Esophagus muscularis mucosa (tissue), 4 donors: ENCODE results near the gene PRDM16. TPM values are rescaled to one million over a fixed set of nuclear protein-coding genes. Genes with fewer than 3 reads are reported as not detected.

Source experiments
- DNase-seq: peaks from one replicate; pipeline ENCODE4 v3.0.0-alpha.2; 2017; ENCODE audit errors: extremely low spot score
- H3K27ac ChIP-seq, 4 donors: fragments of 200-600 bp; sonication (generic); replicated peaks in 1 of 4; 1 replicate in 3 of 4; 2 replicates in 1 of 4; pipeline ENCODE4 v1.5.1; 2016 to 2019; ENCODE audit warnings: mild to moderate bottlenecking in 1 of 4
- H3K27me3 ChIP-seq, 4 donors: fragments of 200-600 bp; sonication (generic); one replicate each; pipeline versions ENCODE4 v1.5.1 to v1.6.0; 2016 to 2019
- H3K36me3 ChIP-seq, 4 donors: fragments of 200-600 bp; sonication (generic); one replicate each; pipeline ENCODE4 v1.5.1; 2016 to 2019
- H3K4me1 ChIP-seq, 4 donors: fragments of 200-600 bp; sonication (generic); one replicate each; pipeline ENCODE4 v1.5.1; 2016 to 2019
- H3K4me3 ChIP-seq, 4 donors: fragments of 200-600 bp; sonication (generic); 1 replicate in 2 of 4; 2 replicates in 2 of 4; pipeline ENCODE4 v1.5.1; 2016 to 2019; ENCODE audit warnings: mild to moderate bottlenecking in 4 of 4, moderate library complexity in 1 of 4
- H3K9me3 ChIP-seq, 4 donors: fragments of 200-600 bp; sonication (generic); 1 replicate in 3 of 4; 2 replicates in 1 of 4; pipeline ENCODE4 v1.5.1; 2016 to 2019
- EP300 ChIP-seq: sonication (generic); formaldehyde crosslinking; IDR thresholded peaks from one replicate; pipeline ENCODE4 v1.6.1; 2017; ENCODE audit warnings: antibody characterized with exemption
- POLR2A ChIP-seq: fragments of 450-650 bp; IDR thresholded peaks from one replicate; pipeline ENCODE4 v1.6.1; 2017; ENCODE audit warnings: antibody characterized with exemption, moderate library complexity, mild to moderate bottlenecking, low read depth
- POLR2AphosphoS5 ChIP-seq, 2 donors: sonication (generic); formaldehyde crosslinking; IDR thresholded peaks; one replicate each; pipeline ENCODE4 v1.6.1; 2017; ENCODE audit warnings: antibody characterized with exemption in 2 of 2
- WGBS: methylation state at CpG from one replicate; pipeline ENCODE4 v1.1.5; 2018; 5-methylcytosine and 5-hydroxymethylcytosine counted together
- intact Hi-C: fragments of 100-400 bp; cut with DNase I; formaldehyde crosslinking; loops from one replicate; pipeline ENCODE4 v1.15.1; 2023
- total RNA-seq, 4 donors: library from RNA; depleted of rRNA; stranded (reverse); fragments of >200 nt; gene quantifications; one replicate each; pipeline versions ENCODE4 v1.1.0 to v1.2.1, GENCODE V29; 2016
- TF ChIP-seq, protein P1 (sequence below), 3 experiments: fragments of 200-600 bp in 2 of 3; fragments of 450-650 bp in 1 of 3; sonication (generic) in 2 of 3; IDR thresholded peaks; one replicate each; pipeline ENCODE4 v1.5.1; 2017 to 2019; ENCODE audit warnings: antibody characterized with exemption in 3 of 3, mild to moderate bottlenecking in 2 of 3, moderate library complexity in 1 of 3

PRDM16 gene
- total RNA-seq, 4 donors from 2014 or later: 1.2 to 4.4 (median 2.2) TPM

DNA sequence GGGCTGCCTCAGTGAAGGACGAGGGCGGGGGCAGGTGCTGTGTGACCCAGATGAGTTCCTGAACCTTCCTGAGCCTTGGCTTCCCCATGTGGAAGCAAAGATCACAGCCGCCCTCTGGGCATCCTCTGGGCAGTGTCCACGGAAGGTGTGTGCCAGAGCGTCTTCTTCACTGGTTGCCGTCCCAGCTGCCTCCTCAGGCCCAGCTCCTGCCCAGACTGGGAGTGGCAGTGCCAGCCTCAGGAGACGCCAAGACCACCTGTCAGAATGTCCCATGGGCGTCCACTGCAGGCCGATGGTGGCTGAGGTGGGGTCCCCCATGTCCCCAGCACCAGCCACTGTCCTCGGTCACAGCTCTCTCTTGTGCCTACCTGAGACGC, 395.6 kb downstream of the PRDM16 start:
- H3K27ac ChIP-seq: no peak overlapping the region
- no peaks in the 10 kb centered on the region for H3K9me3 ChIP-seq
- 90% methylated on average over 11 of the region's 11 CpGs for WGBS
- DNase-seq: no peak
- intact Hi-C loops: no loop called here
- TF ChIP-seq, protein P1, sequence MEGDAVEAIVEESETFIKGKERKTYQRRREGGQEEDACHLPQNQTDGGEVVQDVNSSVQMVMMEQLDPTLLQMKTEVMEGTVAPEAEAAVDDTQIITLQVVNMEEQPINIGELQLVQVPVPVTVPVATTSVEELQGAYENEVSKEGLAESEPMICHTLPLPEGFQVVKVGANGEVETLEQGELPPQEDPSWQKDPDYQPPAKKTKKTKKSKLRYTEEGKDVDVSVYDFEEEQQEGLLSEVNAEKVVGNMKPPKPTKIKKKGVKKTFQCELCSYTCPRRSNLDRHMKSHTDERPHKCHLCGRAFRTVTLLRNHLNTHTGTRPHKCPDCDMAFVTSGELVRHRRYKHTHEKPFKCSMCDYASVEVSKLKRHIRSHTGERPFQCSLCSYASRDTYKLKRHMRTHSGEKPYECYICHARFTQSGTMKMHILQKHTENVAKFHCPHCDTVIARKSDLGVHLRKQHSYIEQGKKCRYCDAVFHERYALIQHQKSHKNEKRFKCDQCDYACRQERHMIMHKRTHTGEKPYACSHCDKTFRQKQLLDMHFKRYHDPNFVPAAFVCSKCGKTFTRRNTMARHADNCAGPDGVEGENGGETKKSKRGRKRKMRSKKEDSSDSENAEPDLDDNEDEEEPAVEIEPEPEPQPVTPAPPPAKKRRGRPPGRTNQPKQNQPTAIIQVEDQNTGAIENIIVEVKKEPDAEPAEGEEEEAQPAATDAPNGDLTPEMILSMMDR (IDR thresholded peaks at IDR 0.05): no peak
- TF ChIP-seq POLR2AphosphoS5 (IDR thresholded peaks at IDR 0.05) (no peak), EP300 (no peak), POLR2A (no peak)
- no peak overlapping the region for H3K4me3 ChIP-seq
- peaks cover 0 to 50% (median 0%) of the 10 kb centered on the region in 4 donors for H3K27me3 ChIP-seq
- no peaks in the 10 kb centered on the region for H3K36me3 ChIP-seq
- H3K4me1 ChIP-seq: no peaks in the 10 kb centered on the region

DNA sequence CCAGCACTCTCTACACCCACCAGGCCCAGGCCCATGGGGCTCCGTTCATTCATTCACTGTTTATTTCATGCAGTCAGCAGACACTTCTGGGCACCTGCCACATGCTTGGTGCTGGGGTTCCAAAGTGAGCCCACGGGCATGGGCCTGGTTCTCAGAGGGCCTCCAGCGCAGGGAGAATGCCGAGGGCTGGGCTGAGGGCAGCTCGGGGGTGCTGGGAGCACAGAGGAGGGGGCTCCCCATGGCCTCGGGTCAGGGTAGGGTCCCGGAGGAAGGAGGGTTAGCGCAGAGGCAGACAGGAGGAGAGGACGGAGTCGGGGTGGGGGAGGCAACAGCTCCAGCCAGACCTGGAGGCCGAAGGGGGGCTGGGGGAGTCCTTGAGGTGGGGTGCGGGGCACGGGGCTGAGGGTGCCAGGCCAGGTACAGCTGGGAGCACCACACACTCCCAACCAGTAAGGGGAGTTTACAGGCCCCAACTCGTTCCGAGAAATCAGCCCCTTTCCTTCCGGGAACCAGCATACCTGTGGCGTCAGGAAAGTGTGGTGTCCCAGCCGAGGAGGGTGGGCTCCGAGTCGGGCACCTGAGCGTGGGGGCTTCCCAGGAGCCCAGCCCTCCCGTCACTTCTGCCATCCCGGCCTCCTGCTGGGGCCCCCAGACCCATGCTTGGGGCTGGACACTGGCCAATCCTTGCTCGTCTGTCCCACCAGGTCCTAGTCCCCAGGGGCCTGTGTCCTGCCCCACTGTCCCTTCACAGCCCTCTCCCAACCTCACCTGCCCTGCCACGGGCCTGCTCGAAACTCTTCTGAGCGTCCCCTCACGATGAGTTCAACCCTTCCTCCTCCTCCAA, 396.3 kb downstream of the PRDM16 start:
- peaks cover 0 to 54% (median 0%) of the 10 kb centered on the region in 4 donors for H3K27me3 ChIP-seq
- H3K4me3 ChIP-seq: no peak overlapping the region
- H3K36me3 ChIP-seq: no peaks in the 10 kb centered on the region
- 83% methylated on average over 26 of the region's 28 CpGs for whole genome bisulfite sequencing
- H3K4me1 ChIP-seq: no peaks in the 10 kb centered on the region
- TF ChIP-seq EP300 (no peak), POLR2AphosphoS5 (IDR thresholded peaks at IDR 0.05) (no peak), POLR2A (no peak)
- TF ChIP-seq, protein P1 (IDR thresholded peaks at IDR 0.05): no peak
- DNase-seq: no peak
- no peaks in the 10 kb centered on the region for H3K9me3 ChIP-seq
- intact Hi-C loops: no loop called here
- H3K27ac ChIP-seq: no peak overlapping the region

DNA sequence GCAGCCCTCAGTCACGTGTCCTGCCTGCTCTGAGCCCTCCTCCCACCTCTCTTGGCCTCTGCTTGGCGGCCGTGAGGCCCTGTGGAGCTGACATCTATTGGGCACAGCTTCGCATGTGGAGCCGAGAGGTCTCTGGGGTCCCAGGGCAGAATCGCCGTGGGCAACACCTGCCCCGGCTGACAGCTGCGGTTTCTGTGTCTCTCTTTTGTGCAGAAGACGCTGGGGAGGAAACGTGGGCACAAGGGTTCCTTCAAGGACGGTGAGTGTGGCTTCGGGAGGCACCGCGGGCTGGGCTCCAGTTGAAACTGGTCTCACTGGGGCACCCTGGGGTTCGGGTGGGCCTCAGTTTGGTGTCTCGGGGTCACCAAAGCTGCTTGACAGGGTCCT, 396.9 kb downstream of the PRDM16 start:
- 87% methylated on average over 15 of the region's 17 CpGs for WGBS

DNA sequence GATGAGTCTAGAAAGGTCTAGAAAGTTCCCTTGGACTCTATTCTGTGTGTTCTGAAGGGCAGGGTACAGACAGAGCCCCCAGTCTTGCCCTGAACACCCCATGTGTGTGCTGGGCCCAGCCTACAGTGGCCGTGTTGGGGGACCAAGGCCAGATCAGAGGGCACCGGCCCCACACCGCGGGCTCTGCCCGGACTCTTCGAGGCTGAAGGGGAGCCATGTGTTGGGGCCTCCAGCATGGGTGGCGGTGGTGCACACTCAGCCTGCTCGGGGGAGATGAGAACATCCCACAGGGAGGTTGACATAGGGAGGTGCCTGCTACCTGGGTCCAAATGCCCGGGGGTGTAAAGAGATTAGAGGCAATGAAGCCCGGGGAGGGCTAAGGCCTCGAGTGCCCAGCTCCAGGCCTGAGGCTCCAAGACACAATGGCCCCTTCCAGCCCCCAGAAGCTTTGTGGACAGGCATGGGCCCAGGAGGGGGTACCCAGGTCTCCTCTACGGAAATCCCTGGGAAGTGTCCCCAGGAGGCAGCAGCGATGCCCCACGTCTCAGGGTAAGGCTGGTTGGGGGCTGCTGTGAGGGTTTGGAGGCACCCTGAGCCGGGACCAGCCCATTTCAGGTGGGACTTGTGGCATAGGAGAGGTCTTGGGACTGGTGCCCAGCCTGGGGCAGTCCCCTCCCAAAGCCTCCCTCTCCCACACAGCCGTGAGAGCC, 397.5 kb downstream of the PRDM16 start:
- TF ChIP-seq, protein P1 (IDR thresholded peaks at IDR 0.05): no peak
- TF ChIP-seq POLR2A (no peak), POLR2AphosphoS5 (IDR thresholded peaks at IDR 0.05) (no peak), EP300 (no peak)
- no peak overlapping the region for H3K4me3 ChIP-seq

More for the DNA sequence above, 396.9 kb downstream of the PRDM16 start:
- no peaks in the 10 kb centered on the region for H3K9me3 ChIP-seq
- intact Hi-C loops: no loop called here
- H3K4me1 ChIP-seq: no peaks in the 10 kb centered on the region
- H3K27ac ChIP-seq: no peak overlapping the region
- DNase-seq: no peak
- no peak overlapping the region for H3K4me3 ChIP-seq
- no peak for TF ChIP-seq EP300
- no peak for TF ChIP-seq POLR2A
- no peak for TF ChIP-seq POLR2AphosphoS5 (IDR thresholded peaks at IDR 0.05)
- TF ChIP-seq, protein P1 (IDR thresholded peaks at IDR 0.05): no peak
- H3K27me3 ChIP-seq: peaks cover 0 to 60% (median 0%) of the 10 kb centered on the region in 4 donors
- no peaks in the 10 kb centered on the region for H3K36me3 ChIP-seq

More for the DNA sequence above, 397.5 kb downstream of the PRDM16 start:
- intact Hi-C loops: no loop called here
- 90% methylated on average over 6 of the region's 16 CpGs for WGBS
- no peaks in the 10 kb centered on the region for H3K9me3 ChIP-seq
- H3K4me1 ChIP-seq: peaks cover 4 to 5% (median 5%) of the 10 kb centered on the region in 4 donors
- no peak overlapping the region for H3K27ac ChIP-seq
- no peak for DNase-seq
- H3K36me3 ChIP-seq: no peaks in the 10 kb centered on the region
- H3K27me3 ChIP-seq: peaks cover 0 to 66% (median 0%) of the 10 kb centered on the region in 4 donors
